ENCODE results near the gene CCDC187.
"Not testable (repeated sequence)": the region's sequence is repeated elsewhere in the genome, so short reads cannot be mapped to it uniquely, and the experiment has no call there.

The CCDC187 gene

DNA sequence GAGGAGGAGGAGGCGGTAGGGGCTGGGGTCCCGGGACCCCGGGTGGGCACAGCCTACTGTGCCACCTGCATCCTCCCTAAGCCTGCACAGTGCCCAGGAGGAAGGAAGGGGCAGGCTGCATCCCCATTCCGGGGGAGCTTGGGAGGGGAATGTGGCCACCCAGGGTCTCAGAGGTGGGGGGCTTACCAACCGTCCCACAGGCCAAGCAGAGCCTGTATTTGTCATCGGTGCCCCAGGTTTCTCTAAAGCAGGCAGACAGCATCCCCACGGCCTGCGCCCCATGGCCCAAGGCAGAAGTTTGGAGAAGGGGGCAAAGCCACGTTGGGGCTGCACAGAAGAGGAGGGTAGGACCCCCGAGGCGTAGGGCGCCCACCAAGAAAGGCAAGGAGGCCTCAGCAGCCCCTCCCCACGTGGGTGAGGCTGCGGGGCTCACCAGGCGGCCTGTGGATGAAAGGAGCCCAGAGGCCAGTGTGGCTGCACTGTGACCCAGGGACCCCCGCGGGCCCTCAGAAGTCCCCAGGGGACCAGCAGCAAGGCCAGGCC lies 22.9 kb upstream of the CCDC187 start:
- DNase-seq (ENCODE audit: low read depth), result no peak

DNA sequence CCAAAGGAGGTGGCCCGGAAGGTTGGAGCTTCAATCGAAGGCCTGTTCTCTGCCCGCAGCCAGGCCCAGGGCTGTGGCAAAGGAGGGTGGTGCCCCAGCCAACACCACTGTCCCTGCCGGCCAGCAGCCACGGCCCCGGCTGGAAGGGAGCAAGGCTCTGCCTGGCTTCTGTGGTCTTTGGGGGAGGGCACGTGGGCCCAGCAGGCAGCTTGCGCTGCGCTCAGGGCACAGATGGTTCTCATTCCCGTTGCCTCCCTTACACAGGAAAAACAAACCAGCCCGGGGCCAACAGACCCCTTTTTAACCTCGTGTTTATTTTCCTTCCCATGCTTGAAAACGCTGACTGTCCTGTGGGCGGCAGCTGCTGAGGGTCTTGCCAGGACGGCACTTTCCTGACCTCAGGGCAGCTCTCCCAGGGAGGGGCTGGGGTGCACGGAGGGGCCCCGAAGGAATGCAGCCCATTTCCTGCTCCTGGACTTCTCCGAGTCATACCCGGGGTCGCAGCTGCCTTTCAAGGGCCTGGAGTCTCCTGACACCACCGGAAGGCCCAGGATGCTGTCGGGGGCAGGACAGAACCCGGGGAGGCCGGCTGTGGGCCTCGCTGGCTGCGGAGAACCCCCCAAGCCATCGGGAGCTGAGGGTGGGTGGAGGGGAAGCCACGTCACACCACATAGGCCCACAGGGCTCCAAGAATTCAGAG lies 22.3 kb upstream of the CCDC187 start:
- no peak for DNase-seq (ENCODE audit: low read depth)

DNA sequence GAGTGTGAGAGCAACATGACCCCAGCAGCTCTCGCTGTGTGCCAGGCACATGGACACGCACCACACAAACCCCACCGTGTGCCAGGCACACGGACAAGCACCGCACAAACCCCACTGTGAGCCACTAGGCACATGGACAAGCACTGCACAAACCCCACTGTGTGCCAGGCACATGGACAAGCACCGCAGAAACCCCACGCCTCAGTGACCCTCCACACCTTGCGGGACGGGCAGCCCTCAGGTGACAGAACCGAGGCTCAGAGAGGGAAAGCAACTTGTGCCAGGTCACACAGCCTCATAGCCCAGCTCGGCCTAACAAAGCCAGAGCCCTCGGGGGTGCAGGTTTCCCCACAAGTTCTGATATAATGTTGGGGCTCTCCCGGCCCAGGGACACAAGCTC lies 21.5 kb upstream of the CCDC187 start:
- no peak for DNase-seq (ENCODE audit: low read depth)

DNA sequence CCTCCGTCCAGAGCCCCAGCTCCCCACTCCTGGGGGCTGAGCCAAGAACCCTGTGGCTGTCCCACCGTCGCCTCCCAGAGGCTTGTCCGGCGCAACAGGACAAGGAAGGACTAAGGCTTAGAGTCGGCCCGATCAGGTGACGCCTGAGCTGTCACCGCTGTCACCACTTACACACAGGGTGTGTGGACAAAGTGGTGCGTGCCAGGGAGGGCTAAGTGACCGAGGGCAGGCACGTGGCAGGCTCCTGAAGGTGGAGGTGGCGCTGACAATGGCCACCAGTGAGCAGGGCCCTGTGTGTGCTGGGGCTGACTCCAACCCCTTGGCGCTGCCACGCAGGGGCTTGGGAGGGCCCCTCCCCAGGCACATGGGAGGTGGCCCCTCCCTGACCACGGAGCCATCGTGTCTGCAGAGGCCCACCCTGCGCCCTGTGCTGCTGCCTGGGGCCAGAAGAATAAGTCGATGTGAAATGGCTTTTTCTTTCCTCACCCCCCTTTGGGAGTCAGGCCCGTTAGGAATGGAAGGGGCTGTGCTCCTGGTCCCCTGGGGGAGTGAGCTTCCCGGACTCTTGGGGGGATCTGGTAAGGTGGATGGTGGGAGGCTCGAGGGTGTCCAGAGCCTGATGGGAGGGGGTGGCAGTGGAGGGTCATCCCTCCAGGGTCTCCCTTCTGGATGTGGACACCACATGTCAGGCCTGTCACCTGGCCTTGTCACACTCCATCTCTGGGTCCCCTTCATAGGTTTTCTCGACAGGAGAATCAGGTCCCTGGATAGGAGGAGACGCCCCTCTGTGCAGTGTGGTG lies 20.8 kb upstream of the CCDC187 start:
- no peak for DNase-seq (ENCODE audit: low read depth)

DNA sequence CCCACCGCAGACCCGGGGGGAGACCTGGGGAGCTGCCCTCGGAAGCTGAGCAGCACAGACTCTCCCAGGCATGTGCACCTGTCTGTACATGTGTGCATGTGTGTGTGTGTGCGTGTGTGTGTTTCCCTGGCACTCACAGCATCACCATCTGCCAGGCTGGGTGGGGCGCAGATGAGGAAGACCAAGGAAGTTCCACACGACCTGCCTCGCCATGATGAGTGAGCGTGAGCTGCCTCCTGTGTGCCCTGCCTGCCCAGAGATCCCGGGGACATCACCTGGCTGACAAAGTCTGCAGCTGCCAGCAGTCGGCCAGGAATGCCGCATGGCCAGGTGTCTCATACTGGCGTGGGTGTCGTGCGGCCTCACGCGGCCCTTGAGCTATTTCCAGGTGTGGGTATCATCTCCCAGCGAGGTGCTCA lies 19.5 kb upstream of the CCDC187 start:
- DNase-seq (ENCODE audit: low read depth), result no peak

DNA sequence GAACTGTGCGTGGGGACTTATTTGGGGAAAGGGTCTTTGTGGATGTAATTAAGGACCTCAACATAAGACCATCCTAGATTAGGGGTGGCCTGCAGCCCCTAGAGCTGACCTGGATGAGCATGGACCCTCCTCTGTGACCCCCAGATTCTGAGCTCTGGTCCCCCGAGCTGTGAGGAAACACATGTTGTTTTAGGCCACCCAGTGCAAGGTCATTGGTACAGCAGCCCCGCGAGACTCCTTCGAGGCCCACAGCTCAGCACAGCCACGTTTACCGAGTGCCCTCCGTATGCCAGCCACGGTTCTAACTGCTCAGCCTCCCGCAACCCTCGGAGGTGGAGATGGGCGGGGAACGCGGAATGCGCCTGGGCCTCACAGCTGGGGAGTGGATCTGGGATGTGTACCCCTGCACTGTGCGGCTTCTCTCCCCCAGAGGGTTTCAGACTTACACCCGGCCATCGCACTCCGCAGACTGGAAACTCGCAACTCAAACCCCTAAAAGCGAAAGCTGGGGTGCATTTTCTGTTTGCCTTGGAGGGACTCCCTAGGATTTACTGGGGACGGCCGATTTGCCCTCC lies 18.9 kb upstream of the CCDC187 start:
- no peak for DNase-seq (ENCODE audit: low read depth)

DNA sequence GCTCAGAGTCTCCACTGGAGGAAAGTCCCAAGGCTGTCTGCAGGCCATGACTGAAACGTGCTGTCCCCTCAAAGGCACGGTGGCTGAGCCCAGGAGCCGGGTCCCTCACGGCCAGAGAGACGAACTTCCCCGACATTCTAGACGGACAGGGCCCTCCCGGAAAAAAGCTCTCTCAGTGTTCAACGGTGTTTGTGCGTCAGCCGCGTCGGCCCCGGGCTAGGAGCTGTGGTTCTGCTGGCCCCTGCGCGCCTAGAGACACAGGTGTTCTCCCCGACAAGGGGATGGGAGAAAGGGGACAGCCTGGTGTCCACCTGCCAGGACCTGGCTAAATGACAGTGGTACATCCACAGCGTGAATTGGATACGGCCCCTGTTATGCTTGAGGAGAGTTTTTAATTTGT lies 17.7 kb upstream of the CCDC187 start:
- no peak for DNase-seq (ENCODE audit: low read depth)

DNA sequence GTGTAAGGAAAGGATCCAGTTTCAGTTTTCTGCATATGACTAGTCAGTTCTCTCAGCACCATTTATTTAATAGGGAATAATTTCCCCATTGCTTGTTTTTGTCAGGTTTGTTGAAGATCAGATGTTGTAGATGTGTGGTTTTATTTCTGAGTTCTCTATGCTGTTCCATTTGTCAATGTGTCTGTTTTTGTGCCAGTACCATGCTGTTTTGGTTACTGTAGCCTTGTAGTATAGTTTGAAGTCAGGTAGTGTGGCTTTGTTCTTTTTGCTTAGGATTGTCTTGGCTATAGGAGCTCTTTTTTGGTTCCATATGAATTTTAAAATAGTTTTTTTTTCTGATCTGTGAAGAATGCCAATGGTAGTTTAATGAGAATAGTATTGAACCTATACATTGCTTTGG lies 17.1 kb upstream of the CCDC187 start:
- not testable (repeated sequence) for DNase-seq (ENCODE audit: low read depth)

DNA sequence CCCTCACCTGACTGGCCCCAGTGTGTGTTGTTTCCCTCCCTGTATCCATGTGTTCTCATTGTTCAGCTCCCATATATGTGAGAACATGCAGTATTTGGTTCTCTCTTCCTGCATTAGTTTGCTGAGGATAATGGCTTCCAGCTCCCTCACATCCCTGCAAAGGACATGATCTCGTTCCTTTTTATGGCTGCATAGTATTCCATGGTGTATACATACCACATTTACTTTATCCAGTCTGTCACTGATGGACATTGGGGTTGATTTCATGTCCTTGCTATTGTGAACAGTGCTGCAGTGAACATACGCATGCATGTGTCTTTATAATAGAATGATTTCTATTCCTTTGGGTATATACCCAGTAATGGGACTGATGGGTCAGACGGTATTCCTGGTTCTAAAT lies 16.1 kb upstream of the CCDC187 start:
- not testable (repeated sequence) for DNase-seq (ENCODE audit: low read depth)

DNA sequence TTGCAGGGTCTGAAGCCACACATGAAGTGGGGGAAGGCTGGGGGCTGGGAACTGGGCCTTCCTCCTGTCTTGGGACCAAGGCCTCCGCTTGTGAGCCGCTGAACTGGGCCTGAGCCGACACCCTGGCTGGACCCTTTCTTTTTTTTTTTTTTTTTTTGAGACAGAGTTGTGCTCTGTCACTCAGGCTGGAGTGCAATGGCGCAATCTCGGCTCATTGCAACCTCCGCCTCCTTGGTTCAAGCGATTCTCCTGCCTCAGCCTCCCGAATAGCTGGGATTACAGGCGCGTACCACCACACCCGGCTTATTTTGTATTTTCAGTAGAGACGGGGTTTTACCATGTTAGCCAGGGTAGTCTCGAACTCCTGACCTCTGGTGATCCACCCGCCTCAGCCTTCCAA lies 15.3 kb upstream of the CCDC187 start:
- DNase-seq (ENCODE audit: low read depth), result not testable (repeated sequence)

DNA sequence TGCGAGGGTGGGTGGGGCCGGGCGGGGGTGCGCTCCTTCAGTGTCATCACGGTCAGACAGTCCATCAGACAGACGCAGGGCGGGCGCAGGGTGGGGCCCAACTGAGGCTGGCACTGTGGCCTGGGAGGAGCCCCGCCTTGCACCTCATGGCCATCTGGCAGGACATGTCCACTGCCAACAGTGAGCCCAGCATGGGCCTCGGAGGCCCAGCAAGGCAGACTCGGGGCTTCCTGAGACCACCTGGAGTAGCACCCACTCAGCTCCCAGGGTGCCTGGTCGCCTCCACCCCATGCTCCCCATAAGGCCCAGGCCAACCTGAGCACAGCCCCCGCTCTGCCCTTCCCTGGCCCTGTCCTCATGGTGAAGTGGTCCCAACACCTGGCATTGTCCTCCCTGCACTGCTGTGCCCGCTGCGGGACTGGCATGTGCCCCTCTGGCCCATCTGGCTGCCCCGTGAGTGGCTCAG lies 14.9 kb upstream of the CCDC187 start:
- DNase-seq (ENCODE audit: low read depth), result no peak

DNA sequence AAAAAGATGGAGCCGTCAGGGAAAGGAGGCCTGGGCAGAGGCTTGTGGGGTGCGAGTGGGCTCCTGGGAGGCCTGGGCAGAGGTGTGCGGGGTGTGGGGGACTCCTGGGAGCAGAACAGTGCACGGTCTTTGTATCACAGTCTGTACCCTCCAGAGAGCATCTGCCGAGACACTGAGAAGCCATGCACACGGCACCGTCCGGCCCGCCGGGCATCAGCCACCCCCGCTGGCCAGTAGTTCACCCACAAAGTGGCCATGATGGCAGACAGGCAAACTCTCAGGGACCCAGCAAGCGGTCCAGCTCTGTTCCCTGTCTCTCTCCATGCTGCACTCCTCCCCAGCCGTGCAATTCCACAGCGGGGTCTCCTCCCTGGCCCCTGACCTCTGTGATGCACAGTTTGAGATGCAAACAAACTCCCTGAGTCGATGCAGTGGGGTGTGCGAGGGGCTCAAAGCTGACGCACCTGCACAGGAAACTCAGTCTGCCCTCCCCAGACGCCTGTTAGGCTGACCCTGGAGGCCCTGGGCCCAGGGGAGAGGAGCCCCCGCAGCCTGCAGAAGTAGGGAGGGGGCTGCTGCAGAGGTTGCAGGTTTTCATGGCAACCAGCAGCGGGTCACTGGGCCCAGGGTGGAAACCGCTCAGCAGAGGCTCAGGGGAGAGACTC lies 14.3 kb upstream of the CCDC187 start:
- DNase-seq (ENCODE audit: low read depth), result no peak

DNA sequence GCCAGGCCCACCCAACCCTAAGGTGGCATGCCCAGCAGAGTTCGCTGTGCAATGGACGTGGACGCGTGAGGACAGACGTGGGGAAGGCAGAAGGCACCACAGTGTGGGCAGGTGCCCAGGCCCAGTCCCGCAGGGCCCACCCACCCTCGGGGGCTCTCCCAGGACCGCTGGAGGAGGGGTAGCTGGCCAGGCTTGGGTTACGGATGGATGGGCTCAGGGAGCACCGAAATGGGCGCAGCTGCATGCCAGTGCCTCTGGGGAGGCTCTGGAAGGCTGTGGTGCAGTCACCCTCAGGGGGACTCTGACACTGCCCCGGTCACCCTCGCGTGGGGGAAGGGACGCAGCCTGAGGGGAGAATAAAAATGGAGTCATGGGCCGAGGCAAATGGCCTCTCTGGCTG lies 13.8 kb upstream of the CCDC187 start:
- no peak for DNase-seq (ENCODE audit: low read depth)

DNA sequence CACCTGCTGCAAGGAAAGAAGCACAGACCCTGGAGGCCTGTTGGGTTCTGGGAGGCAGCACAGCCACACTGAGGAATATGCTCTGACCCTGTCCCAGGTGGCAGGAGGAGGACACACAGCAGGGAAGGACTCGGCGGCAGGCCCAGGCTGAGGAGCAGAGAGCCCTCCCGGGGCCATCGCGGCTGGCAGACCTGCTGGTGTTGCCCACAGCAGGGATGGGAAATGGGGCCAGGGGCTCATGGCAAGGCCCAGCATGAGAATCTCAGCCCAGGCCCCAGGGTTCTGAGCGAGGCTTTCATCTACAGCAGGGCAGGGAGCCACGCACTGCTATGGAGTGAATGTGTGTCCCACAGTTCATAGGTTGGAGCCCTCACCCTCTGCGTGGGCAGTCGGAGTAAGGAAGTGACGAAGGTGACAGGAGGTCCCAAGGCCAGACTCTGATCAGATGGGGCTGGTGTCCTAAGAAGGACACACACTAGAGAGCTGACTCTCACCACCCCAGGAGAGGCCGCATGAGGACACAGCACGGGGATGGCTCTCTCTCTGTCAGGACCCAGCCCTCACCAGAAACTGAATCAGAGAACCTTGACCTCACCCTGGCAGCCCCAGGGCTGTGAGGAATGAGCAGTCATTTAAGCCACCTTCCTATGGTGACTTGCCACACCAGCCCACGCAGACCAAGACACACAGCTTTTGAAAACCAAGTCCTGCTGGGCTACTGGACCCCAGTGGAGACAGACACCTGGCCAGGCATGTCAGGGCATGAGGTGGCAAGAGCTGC lies 13.2 kb upstream of the CCDC187 start:
- DNase-seq (ENCODE audit: low read depth), result no peak

DNA sequence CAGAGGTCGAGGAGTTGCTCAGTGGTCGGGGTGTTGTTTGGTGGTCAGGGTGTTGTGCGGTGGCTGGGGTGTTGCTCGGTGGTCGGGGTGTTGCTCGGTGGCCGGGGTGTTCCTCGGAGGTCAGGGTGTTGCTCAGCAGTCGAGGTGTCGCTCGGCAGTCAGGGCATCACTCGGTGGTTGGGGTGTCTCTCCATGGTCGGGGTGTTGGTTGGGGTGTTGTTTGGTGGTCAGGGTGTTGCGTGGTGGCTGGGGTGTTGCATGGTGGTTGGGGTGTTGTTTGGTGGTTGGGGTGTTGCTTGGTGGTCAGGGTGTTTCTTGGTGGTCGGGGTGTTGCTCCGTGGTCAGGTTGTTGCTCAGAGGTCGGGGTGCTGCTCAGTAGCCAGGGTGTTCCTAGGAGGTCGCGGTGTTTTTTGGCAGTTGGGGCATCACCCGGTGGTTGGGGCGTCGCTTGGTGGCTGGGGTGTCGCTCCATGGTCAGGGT lies 12.4 kb upstream of the CCDC187 start:
- no peak for DNase-seq (ENCODE audit: low read depth)

DNA sequence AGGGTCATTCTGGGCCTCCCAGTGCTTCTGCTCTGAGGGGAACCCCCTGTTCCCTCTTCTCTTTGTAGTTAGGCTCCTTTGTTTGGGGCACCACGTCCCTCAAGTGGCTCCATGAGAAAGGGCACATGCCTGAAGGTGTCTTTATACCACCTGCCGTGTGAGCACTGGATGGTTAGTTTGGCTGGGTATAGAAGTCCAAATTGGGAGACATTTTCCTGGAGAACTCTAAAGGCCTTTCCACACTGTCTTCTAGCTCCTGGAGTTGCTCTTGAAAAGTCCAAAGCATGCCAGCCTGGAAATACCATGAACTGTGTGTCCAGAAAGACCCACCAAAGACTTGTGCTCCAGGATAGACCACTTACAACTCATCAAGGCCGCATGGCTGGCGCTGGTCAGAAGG lies 11.1 kb upstream of the CCDC187 start:
- no peak for DNase-seq (ENCODE audit: low read depth)

DNA sequence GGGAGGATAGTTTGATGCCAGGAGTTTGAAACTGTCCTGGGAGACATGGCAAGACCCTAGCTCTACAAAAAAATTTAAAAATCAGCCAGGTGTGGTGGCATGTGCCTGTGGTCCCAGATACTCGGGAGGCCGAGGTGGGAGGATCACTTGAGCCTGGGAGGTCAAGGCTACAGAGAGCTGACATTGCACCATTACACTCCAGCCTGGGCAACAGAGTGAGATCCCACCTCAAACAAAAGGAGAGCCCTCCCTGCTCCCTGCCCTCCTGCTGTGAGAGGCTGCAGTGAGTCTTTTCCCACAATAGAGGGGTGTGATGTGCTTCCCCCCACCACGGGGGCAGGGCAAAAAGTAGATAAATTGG lies 10.1 kb upstream of the CCDC187 start:
- no peak for DNase-seq (ENCODE audit: low read depth)

DNA sequence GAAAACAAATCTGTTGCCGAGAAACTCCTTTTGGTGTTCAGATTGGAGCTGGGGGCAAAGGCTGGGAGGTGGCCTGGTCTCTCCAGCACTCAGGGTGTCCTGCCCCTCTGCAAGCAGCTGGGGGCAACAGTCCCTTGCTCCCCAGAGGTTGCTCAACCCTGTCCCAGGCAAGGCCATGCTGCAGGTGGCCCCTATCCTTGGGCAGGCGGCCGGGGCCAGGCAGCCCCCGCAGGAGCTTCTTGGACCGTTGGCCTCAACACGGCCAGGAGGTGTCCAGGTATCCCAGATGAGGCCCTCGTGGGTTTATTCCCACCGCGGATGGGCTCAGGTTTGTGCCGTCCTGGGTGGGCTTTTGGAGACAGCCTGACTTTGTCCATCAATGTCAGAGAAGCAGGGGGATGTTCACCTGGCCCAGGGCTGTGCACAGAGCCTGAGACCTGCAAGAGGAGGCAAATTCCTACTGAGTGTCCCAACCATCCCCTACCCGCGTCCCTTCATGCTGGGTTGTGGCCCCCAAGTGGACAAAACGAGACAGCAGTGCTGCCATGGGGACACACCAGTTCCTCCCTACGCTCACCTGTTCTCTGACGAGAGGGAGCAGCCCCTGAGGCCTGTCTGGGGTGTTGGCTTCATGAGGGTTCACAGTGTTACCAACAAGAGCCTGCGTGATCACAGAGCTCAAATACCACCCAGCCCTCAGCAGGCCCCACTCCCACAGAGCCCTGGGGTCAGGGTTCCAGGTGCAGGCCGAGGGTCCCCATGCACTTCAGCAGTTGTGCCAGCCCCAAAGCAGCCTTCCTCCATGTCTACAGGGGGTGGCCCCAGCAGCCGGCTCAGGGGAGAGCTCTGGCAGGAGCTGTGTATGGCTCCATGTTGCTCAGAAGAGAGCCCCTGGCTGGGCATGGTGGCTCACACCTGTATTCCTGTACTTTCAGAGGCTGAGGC lies 9.5 kb upstream of the CCDC187 start:
- no peak for DNase-seq (ENCODE audit: low read depth)

DNA sequence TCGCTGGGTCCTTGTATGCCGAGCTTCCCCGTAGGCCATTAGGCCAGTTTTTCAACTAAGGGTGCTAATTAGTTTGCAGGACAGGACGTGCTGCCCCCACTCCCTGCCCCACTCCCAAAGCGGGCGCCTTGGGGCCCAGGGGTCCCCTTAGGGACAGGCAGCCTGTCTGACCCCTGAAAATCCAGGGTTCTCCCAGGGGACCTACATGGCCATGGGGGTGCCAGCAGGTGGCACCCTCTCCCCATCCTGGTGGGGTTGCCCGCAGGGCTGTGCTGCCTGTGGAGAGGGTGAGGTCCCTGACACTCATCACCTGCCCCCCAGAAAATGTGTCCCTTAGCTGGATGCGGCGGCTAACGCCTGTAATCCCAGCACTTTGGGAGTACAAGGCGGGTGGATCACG lies 8.5 kb upstream of the CCDC187 start:
- peak; percentile 20 for DNase-seq (ENCODE audit: low read depth)

DNA sequence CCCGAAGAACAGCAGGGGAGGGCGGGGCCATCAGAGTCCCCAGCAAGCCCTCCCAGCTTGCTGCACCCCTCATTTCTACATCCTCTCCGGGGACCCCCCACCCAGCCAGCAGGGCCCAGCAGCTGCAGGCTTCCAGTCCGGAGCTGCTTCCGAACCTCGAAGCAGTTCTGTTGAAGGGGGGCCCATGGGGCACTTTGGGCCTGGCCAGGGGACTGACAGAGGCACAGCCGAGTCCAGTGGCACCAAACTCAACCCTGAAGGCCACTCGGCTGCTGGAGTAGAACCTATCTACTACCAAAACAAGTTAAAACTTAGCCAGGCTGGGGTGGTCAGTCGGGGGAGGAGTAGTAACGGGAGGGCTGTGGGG lies 8.1 kb upstream of the CCDC187 start:
- no peak for DNase-seq (ENCODE audit: low read depth)

Measured in activated T-helper 9 cell treated with anti-CD3 and anti-CD28 coated beads, Interleukin-2, amount 50 U/mL, for 16 hours (primary cell).